ENCODE data around the gene RWDD3.

GRCh38 chr1:95233737-95234500, at the start of gene RWDD3:
- TF ChIP-seq CTCF (IDR thresholded peaks at IDR 0.05) (peak; percentile 88 to 89 (median 89)), POLR2A (IDR thresholded peaks at IDR 0.05) (no peak)
